GM18868 (cell line): ENCODE measurements around the gene RNF144A.

Source experiments
- ATAC-seq: cut with Tn5 transposase; IDR thresholded peaks from one replicate; pipeline ENCODE4 v1.9.1; 2021; ENCODE audit warnings: mild to moderate bottlenecking, moderate library complexity; ENCODE audit not compliant: unreplicated experiment

RNF144A gene

DNA sequence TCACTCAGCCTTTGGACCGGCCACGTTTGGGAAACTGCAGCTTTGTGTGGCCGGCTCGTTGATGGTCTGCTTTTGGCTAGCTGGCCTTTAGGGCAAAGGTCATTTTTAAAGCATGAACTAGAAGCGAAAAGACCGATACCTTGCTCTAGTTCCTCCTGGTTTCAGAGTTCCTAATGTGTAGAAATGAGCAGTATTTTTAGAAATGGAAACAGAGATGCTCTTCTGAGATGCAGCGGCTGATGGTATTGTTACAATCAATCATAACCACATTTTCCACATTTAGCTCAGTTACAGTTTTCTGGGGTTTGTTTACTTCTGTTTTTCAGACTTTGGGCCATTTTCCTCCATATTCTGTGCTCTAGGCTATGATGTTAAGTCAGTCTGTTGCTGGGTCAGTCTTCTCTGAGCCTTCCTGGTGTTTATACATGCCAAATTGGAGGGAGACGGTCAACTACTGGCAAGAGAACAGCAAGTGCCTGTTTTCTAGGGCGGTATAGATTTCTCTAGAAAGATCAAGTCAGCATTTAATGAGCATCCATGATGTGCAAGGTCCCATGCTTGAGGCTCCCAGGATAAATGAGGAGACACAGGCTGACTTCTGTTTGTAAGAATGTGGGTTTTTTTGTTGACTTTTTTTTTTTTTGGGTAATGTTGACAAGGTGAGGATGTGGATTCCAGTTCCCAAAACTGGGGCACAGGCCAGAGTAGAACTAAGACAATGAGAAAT is 28.0 kb downstream of the RNF144A start:
- peak; percentile 87 for ATAC-seq

DNA sequence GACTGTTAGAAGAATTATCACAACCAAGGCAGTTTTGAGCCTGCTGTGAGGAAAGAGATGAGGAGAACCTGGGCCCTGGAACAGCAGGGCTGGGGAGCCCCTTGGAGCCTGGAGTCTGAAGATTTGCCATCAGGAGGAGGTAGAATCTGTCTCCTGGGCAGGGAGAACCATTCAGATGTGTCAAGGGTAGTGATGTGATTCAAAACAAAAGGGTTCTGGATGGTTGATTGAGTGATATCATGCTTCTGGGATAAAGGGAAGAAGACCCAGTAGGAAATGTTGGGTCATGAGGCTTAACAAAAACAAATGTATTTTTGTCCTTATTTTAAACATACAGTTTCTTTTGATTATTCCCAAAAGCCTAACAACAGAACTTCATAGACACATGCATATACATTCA is 28.6 kb downstream of the RNF144A start:
- no peak for ATAC-seq

DNA sequence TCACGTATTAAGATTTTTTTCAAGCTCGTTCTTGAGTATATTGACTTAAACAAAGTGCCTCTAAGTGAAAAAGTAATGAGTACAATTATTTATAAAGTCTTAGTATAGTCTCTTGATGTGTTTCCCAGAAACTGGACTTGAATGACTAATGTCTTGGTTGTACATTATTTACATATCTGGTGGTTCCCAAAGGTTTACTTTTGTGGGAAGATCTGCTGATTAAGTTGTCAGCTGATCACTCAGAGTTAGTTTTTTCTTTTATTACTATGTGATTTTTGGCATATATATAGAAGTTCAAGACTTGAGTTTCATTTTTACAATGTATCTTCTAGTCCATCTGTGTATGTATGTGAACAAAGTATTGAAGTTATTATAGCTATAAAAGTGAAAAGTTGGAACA is 29.5 kb downstream of the RNF144A start:
- ATAC-seq = no peak

DNA sequence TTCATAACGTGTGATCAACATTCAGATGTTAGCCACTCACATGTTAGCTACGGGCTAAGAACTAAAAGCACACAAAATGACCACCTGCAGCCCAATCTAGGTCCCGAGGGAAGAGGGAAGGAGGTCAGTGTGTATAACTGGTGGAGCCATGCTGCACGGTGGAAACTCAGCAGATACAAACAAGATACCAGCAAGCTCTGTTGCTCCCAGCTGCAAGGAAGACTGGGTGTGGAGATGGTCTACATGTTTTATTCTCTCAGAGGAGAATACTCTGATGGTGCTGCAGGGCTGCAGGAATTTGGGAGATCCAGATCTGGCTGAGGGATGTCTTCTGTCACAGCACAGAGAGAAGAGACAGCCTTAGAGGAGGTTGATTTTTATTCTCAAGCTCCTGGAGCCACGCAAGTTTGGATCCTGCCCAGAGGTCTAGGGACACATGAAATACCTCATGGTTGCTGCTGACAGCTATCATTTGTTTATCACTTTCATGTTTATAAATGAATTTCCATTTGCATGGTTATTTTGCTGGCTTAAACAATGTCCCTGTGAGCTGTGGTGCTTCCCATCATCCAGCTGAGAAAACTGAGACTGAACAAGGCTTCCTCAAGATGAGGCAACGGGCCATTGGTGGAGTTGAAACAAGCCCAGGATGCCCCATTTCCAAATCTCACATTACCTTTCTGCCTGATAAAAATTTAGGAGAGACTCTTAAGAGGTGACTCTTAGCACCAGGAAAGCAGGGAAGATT is 30.9 kb downstream of the RNF144A start:
- ATAC-seq = no peak

DNA sequence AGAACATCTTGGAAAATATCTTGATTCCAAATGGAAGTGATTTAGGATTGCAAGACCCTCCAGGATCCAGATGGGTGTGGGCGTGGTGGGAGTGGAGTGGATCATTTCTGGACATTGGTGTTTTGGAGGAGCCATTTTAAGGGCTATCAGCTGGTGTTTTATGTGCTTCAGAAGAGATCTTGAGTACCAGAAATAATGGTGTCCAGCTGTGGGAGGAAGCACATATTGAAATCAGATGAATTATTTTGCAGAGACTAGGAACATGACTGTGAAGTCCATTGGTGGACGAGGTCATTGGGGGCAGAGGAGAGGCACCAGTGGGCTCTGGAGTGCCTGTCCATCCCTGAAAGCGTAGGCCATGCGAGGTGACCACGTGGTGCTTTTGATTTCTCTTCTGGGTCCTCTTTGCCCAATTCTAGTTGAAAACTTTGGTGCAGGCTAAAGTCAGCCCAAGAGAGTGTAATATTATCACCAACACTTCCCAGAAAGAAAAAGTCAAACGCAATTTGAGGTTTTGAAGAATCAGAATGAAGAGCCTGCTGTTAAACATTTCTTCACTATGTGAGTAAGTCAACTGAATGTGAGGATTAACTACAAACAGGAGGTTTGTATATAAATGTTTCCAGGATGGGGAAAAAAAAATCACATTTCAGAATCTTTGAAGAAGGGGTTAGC is 31.6 kb downstream of the RNF144A start:
- no peak for ATAC-seq

DNA sequence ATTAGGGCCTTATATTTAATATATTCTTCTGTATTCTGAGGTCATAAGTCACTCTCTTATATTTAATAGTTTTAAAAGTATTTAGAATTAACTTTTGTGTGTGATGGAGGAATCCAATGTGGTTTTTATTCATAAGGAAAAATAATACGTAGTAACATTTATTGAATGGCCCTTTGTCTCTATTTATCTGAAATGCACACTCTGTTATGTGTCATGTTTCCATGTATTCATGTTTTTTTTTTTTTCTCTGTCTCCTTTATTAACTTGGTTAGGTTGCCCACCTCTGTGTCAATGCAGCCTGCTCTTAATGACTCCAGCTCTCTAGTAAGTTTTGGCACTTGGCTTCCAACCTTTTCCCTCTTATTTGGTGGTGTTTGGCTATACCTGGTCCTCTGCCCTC is 33.8 kb downstream of the RNF144A start:
- ATAC-seq = no peak

DNA sequence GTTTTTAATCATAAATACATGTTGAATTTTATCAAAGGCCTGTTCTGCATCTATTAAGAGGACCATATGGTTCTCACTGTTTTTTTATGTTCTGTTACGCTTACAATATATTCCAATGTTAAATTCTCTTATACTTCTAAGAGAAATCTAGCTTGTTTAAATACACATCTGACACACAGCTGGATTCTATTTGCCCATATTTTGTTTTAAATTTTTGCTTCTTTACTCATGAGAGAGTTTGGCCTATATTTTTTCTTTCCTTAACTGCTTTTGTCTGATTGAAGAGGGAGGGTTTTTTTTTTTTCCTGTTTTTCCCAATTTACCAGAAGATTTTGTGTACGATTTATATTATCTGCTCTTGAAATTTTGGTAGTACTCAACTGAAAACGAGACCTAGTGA is 34.9 kb downstream of the RNF144A start:
- ATAC-seq = no peak

DNA sequence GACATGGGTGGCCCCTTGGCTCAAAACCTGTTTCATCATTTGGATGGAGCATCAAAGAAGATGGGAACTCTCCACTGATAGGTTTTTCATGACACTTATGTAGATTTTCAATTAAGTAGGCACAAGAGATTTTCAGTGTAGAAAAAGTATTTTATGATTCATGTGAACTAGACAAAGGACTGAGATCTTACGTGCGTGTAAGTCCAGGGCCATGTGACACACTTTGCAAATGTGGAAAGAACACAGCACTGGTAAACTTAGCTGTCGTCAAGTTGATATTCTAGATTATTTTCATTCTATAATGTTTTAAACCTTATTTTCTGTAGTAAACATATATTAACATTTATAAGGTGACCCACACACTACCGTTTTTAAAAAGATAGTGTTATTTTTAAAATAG is 37.4 kb downstream of the RNF144A start:
- ATAC-seq = no peak

DNA sequence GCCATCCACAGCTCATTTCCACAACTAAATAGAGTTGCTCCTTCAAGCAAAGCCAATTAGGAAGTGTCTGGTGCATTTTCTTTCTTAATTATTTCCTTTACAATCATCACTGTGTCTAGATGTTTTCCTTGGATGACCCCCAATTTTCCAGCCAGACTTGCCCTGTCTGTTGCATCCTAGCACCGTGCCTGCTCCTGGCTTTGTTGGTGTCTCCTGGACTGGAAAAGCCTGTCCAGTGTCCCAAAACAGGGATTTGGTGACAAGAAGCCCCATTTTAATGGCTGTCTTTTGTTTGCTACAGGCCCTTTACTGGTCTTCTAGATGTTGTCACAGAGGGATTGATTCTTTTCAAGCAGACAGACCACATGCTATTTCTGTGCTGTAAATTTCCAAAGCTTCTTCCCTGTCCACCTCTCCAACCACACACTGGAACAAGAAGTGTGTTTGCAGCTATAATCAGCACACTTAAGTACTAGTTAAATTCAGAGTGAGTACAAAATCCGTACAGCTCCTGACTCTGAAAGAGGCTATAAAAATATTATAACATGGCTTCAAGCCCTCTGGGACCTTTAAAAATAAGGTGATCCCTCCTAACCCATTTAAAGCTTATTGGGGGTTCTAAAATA is 38.4 kb downstream of the RNF144A start:
- no peak for ATAC-seq

DNA sequence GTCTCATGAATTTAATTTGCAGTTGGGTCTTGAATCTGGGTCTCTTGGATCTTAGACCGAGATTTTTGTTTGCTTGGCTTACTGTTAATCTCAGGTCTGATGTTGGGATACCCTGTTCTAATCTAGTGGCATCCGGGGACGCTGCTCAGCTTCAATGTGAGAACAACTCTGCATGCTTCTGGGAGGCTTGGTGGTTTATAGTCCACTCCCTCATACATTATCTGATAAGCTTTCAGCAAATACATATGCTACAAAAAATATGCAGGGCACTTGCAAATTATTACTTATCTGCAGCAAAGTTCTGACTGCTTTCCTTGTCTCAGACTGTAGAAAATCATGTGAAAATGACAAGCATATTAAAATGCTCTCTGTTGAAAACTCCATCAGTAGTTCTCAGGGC is 39.4 kb downstream of the RNF144A start:
- ATAC-seq = no peak

DNA sequence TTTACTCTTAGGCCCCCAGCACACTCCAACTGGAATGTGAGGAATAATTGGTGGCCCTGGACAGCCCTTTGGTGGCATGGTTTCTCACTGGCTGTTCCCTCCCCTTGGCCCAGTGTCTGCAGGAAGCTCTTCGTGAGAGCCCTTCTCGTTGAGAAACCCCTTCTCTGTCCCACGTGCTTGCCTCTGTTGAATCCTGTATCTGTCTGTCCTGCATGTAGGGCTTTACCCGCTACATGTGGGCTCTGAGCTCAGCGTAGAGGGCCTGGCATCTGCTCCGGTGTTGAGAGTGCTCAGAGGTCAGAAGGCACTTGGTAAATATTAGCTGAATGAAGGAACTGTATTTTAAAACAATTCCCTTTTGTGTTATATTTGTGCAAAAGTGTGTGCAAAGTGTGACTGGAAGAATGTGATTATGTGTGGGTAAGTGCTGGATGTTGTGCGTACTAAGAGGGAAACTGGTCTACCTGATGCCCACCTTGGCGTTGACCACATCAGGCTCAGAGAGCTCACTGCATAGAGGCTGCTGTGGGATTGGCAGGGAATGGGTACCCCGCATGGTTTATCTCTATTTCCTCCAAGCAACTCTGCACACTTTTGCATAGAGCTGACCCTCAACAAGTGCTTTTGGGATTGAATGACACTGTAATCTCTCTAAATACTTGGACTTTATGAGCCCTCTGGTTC is 40.0 kb downstream of the RNF144A start:
- no peak for ATAC-seq

DNA sequence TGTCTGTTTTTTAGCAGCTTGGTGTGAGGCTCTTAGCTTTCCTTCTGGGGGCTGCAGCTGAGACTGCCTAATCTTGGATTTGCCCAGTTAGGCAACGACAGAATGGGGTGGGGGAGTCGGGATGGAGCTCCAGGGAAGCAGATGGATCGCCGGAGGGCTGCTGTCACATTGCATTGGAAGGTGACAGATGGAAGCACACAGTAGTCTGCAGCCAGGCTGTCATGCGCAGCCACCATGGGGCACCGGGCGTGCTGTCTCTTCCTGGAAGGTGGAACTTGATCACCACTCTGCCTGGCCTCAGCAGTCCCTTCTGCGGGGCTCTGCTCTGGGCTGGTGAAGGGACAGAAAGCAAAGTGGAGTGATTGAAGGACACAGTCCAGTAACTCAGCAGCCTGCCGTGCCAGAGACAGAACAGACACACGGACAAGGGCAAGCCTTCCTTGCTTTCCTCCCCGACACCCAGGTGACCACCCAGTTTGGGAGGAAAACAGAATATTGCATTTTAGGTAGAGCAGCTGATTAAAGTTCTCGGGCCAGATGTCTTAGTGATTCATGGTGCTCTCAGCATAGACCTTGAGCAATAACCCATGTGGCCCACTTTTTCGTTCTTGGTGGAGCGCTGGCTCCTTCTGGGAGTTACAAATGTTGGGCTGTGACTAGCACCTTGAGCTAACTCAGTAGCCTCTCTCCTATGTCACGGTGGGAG is 40.9 kb downstream of the RNF144A start:
- ATAC-seq = no peak

DNA sequence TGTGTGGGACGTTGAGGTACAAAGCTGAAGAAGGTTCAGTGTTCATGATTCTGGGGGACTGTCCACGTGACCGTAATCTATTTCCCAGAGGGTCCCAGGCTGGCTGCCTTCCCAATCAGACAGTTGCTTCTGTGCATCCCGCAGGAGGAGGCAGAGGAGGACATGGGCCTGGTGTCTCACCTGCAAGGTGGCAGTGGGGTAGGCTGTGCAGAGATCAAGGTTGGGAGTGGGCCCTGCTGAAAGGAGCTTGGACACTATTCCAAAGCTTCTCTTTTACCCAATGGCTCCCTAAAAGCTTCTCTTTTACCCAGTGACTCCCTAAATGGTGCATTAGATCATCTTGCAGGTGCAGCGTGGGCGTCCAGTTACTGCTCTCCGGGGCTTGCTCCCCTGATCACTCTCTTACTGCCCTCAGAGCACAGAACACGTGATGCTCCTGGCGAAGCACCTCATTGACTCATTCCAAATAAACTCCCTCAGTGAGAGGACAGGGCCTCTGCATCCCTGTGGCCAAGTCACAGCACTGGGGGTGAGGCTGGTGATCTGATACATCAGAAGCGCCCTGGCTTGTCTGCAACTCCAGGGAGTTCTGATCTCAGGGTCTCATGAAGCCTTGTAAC is 41.5 kb downstream of the RNF144A start:
- no peak for ATAC-seq

DNA sequence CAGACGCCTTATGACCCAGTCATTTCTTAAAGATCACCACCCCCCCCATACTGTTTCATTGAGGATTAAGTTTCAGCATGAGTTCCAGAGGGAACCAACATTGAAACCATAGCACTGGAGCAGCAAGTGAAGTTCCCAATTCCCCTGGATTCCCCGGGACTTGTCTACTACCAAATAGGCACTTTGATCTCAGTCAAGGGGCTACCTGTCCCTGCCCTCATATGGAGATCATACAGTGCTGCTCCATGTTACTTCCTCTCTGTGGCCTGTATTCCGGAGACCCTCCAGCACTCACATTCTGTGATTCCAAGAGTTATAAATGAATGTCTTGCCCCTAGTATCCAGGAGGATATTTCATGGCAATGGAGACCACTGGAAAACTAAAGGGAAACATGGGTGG is 42.5 kb downstream of the RNF144A start:
- ATAC-seq = no peak

DNA sequence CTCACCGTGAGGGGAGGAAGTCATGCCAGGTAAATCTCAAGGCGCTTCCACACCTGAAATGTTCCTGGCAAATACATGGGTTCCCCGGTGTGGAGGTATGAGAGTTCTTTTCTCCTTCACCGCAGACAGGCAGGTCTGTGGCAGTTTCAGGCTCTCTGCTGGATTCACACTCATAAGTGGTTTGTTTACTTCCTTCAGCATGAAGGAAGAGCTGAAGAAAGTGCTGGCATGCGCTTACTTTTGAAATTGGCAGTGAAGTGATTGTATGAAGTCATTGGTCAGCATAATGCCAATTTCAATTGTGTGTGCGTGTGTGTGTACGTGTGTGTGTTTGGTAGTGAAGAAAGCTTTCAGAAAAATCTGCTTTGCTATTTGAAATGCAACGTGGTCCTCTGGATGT is 43.4 kb downstream of the RNF144A start:
- no peak for ATAC-seq

DNA sequence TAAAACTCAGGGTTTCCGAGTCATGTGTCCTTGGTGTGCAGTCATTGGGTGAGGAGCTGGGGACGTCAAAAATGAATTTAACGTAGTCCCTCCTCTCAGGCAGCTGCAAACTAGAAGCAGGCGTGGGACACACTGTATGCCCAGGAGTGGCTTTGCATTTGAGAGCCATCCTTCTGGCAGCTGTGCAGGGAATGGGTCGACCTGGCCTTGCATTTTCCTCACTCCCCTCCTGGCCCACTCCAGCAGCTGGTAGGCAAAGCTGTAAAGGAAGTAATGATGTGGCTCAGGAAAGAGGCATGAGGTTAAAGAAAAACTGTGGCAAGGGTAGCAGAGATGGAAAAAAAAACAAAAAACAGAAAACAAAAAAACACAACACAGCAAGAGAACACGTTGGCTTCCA is 46.5 kb downstream of the RNF144A start:
- no peak for ATAC-seq

DNA sequence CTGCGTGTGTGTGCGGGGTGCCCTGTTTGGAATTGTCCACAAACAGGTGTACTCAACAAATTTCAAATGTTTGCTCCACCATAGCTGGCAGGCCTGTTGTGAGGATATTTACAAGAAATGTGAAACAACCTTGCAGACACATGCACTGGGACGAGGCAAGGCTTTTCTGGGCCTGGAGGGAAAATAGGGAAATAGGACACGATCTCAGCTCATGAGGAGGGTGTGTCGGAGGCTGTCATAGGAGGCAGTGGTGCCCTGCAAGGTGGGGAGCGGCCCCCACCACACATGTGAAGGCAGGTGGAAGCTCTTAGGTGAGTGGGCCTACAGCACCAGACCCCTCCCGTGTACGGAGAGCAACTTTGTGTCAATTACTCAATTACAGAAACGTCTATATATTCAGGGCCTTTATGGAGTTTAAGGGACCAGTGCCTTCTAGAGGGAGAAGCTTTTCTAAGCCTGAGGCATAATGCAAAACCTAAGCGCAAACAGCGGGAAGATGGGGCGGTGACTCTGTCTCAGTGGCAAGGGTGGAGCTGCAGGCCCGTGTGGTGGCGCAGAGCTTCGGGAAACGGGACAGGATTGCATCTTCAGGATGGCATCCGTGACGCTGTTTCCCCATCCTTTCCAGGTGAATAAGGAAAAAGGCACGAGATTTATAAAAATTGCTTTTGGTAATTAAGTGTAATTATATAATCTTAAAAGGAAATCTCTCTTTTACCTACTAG is 48.0 kb downstream of the RNF144A start:
- ATAC-seq = no peak

DNA sequence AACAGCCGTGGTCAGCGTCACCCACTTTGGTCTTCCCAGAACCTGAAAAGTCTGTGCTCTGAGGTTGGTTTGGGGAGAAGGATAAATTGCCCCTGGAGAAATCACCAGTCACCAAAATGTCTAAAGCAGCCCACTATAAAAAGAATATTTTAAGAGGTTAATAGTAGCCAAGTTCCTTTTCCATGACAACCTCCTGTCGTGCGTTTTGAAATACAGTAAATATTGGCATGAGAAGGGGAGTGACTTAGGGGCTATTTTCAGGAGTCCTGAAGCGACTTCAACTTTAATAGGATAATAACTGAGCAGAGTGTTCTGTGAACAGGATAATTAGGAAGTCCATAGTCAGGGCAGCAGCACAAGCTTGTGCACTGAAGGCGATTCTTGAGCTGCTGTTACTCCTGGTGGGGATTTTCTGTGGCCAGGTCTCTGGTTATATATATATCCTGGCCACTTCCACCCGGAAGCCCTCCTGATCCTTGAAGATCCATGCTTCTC is 49.3 kb downstream of the RNF144A start:
- ATAC-seq = no peak

DNA sequence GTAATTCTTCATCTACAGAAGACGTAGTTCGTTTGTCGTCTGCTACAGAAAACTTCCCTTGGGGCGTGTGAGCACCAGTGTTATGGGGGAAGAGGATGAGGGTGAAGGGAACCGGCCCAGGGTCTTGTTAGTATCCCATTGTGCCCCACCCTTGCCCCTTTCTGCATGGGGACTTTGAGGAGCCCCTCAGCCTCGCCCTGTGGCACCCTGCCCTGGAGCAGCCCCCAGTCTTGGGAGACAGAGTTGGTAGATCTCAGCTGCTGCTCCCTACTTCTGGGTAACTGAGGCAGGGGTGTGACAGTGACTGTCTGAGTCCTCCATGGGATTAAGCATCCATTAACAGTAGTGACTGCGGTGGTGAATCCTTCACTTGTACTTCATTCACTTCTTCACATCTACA is 50.1 kb downstream of the RNF144A start:
- ATAC-seq = no peak
